Embryonic facial prominence (tissue), 1 donor: ENCODE measurements around the gene LAPTM5.

Experiments
- DNase-seq: peaks from one replicate; pipeline ENCODE4 v3.0.0-alpha.2; 2016; ENCODE audit errors: extremely low spot score

The LAPTM5 gene

DNA sequence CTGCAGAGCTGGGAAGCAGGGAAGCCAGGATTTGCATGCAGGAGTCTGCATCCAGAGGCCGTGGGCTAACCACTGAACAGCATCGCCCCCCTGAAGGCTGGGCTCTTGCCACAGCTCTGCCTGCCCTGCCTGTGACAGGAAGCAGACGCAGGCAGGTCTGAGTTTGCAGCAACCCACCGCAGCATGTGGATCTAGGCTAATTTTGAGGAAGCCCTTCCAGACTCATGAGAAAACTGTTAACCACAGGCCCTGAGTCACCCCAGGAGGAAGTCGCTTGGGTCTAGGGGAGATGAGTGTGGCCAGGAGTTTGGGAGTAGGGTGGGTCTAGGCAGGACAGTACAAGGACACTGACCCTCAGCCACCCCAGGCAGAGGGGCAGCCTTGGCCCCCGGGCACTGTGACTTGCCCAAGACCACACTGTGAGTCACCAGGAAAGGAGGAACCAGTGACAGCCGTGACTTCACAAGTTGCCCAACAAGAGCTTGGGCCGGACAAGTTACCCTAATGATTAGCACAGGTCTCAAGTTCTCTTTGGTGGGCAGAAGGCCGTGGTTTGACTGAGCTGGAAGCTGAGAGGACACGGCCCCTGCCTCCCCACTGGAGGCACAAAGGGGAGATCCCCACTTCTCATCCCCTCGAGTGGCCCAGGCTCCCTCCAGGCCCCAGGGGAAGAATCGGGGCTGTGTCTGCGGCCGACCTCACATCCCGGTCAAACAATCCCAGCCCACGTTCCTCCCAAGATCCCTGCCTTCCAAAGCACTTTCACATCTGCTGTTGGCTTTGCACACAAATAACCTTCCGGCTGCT lies 826 bp downstream of the LAPTM5 start:
- DNase-seq, result no peak

DNA sequence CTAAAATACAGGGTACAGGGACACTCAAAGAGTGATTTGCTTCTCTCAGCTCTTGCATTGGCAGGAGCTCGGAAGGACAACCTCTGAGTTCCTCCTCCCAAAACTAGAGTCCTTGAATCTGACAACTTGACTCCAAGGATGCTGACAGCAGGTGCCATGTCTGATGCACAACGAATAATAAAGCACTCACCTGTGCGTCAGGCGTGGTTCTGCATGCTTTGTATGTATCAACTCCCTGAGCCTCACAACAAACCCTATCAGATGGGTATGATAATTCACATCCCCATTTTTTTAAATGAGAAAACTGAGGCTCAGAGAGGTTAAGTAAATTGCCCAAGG lies 1.4 kb downstream of the LAPTM5 start:
- DNase-seq, result no peak

DNA sequence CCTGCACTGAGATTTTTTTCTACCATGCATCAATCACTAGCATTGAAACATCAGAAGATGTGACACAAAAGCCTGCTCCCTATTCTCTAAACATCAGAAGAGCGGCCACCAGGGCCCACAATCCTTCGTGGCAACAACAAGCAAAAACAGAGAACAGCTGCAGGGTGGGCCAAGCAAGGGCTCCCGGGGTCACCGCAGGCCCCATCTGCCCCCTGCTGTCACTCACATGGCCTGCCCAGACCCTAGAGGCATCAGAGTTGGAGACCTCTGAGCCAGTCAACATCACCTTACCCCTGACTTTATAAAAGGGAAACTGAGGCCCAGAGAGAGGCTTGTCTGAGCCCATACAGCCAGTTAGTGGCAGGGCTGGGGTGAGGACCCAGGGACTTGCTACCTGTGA lies 1.8 kb downstream of the LAPTM5 start:
- no peak for DNase-seq

DNA sequence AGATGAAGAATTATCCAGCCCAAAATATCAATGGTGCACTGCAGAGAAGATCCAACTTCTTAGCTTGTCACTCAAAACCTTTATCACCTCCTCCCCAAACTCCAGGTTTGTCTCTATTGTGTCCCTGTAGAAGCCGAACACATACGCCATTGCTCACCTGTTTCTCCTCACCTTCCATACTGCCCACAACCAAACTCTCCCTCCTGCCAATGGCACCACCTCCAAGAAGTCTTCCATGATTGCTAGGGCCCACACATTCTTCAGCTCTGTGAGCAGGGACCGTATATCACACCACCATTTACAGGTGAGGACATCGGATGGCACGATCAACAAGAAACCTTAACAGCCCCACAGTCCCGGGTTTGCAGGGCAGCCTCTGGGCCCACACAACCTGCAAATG lies 2.2 kb downstream of the LAPTM5 start:
- DNase-seq, result no peak

DNA sequence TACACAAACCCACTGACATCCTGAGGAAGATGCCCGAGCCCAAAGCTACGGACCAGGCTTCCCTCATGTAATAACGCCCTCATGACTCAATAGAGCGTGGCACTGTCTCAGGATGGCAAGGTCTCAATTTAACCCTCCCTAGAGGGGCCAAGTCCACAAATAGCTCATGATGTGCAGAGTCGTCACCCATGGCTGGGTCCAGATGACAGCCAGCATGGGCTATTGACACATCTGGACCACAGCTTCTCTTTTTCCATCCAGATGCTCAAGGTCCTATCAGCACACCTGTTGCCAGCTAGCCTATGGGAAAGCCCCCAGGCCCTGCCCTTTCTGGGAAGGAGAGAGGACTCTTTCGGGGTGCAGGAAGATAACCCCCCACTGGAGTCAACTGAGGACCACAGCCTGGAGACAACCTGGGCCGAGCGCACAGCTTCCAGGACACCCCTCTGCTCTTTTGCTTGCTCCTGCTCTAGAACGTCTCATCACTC lies 2.8 kb downstream of the LAPTM5 start:
- DNase-seq, result no peak

DNA sequence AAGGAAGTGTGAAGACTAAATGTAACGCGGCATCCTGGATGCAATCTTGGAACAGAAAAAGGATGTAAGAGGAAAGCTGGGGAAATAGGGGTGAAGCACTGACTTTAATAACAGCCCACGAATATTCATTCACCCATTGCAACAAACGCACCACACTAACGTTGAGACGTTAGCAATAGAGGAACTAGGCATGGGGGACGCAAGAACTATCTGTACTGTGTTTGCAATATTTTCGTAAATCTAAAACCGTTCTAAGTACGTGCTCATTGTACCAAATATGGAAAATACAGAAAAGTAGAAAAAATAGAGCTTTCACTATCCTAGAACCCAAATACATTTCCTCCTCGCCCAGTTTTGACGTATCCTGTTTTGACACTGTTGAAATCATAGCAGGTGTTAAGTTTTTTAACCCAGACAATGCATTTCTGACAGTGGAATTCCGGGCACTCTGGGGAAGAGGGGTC lies 3.9 kb downstream of the LAPTM5 start:
- DNase-seq, result no peak

DNA sequence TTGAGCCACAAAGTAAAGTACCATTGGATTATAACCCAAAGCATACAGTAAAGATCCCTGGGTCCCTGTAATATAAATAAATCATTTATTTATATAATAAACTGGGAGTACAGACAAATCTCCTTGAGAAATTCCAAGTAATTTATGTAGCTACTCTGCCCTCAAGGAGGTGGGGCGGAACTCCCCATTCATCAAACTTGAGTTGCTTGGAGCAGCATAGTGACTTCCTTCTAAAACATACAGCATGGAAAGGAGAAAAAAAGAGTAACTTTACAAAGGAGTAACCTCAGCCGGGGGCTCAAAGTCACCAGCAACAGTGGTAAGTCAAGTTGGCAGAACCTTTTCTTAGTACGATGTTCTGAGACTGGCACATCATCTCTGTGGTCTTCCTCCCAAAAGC lies 4.5 kb downstream of the LAPTM5 start:
- no peak for DNase-seq

DNA sequence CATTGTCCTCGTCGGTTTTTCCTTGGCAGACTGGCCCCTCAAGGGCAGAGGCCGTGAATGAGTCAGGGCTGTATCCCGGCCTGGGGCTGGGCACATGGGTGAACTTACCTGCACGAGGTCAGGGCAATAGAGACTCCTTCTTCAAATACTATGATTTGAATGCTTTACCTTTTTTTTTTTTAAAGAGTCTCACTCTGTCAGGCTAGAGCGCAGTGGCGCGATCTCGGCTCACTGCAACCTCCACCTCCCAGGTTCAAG lies 5.0 kb downstream of the LAPTM5 start:
- no peak for DNase-seq

DNA sequence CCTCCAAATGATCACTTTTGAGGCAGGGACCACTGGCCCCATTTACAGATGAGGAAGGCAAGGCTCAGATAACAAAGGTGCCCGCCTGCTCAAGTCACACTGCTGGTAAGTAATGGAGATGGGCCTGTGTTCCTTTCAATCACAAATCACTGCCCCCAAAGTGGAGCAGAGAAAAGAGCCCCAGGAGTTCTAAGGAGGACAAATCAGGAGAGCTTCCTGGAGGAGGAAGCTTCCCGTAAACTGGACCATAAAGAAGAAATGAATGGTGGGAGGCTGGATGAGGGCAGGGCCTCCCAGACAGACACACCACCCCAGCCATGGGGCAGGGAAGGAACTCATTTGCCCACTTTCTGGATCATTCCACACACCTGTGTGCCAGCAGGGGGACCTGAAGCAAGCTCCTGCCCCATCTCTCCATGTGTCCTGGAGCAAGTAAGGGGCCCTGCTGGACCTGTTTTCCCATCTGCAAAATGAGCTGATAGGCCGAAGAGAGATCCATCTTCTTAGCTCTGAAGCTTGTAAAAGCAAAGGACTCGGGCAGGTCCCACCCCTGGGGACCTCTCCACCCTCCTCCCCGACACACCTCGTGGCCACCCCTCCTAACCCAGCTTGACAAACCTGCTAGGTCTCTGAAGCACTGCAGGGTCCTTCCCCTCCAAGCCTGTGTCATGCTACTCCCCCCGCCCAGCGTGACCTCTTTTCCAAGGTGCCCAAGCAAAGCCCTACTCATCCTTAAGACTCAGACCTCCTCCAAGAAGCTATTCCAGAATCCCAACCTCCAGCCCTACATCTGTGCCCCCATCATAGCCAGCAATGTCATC lies 5.5 kb downstream of the LAPTM5 start:
- DNase-seq, result no peak

DNA sequence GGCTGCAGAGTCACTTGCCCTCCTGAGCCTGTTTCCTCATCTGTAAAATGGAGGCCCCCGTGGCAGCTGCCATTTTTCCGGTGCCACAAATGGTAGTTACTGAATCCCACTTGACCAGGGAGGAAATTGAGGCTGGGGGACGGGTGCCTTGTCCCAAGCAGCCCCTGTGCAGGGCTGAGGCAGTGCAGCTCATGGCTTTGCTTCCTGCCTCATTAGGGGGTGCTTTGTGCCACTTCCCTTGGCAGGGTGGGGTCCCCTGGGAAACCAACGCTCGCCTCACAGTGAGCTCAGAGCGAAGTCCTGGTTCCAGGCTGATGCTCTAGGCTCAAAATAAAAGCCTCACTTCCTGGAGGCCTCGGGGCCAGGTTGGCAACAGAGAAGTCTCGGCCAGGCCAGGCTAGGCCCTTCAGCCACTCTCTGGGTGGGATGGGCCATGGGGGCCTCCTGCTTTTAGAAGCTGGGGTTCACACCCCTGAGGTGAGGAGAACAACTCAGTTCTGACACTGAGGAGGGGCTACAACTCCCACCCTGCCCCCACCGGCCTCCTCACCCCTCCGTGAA lies 6.8 kb downstream of the LAPTM5 start:
- DNase-seq, result no peak

DNA sequence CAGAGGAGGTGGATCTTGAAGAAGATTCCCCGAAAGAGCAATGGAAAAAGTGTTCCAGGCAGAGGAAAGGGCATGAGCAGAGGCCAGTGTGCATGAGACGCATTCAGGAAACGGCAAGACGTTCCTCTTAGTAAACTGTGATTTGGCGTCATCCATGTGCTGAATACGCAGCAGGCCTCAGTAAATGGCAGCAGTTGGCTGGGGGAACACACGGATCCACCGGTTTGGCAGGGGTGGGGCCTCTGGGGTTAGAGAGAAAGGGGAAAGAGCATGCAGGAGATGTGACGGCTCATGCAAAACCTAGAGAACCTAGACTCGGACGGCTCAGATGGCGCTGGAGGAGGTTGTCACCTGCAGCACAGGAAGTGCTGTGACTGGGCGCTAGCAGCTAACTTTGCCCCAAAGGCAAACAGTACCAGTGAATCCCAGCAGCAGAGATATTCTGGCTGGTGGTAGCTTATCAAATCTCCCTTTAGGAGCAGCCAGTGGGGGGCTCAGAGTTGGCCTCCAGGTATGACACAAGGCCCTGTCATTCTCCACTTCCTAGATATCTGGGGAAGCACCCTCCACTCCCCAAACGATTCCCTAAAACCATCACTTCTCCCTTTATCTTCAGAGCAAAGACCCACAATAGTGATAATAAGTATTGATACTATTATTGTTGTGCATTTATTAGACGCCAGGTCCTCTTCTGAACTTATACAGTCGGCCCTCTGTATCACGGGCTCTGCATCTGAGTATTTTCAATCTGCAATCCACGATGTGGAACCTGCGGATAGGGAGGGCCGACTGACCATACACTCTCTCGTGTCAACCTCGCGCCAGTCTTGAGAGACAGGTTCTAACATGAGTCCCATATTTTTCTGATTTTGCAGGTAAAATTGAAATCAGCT lies 7.6 kb downstream of the LAPTM5 start:
- DNase-seq, result no peak

DNA sequence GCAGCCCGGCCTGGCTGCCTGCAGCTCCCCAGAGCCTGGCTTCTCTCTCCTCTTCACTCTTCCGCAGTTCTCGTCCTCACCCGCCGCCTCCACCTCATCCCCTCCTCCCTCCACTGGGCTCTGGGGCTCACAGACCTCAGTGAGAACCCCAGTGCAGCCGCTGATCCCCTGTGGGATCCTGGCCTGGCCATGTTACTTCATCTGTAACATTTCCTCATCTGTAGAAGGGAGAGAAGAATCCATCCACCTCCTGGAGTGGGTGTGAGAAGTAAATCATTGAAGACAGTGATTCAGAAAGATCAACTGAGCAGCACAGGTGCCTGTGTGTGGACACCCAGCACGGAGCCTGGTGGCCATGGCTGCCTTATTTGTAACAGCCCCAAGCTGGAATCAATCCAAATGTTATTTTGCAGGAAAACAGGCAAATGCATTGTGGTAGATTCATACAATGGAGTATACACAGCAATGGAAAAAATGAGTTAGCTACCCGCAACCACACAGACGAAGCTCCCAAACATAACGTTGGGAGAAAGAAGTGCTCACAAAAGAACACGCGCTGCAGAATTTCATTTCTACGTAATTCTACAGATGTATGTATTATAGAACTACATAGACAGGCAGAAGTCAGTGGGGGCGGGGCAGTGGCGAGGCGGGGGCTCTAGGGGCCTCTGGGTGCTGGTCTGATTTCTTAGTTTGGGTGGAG lies 8.7 kb downstream of the LAPTM5 start:
- DNase-seq, result no peak

DNA sequence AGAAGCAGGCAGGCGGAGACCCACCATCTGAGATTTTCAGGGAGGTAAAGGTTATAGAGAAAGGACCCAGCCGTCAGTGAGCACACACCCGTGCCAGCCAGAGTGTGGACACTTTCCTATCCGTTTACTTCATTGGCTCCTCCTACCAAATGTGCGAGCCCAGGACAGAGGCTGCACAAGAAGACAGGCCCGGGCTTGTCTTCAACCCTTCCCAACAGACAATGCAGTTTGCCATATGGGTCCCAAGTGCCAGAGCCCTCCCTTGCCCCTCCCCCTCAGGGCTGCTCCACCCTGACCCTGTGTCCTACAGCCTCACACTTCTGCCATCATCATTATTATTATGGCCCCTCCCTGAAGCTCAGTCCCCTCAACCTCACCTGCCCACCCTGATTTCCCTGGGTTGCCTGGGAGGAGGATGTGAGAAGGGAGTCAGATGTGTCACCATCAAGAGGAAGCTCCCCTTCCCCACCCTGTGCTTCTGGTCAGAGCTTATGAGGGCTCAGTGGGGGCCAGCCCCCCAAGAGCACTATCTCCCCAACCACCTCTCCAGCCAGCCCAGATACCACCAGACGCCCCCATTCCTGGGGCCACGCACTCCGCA lies 9.4 kb downstream of the LAPTM5 start:
- no peak for DNase-seq

DNA sequence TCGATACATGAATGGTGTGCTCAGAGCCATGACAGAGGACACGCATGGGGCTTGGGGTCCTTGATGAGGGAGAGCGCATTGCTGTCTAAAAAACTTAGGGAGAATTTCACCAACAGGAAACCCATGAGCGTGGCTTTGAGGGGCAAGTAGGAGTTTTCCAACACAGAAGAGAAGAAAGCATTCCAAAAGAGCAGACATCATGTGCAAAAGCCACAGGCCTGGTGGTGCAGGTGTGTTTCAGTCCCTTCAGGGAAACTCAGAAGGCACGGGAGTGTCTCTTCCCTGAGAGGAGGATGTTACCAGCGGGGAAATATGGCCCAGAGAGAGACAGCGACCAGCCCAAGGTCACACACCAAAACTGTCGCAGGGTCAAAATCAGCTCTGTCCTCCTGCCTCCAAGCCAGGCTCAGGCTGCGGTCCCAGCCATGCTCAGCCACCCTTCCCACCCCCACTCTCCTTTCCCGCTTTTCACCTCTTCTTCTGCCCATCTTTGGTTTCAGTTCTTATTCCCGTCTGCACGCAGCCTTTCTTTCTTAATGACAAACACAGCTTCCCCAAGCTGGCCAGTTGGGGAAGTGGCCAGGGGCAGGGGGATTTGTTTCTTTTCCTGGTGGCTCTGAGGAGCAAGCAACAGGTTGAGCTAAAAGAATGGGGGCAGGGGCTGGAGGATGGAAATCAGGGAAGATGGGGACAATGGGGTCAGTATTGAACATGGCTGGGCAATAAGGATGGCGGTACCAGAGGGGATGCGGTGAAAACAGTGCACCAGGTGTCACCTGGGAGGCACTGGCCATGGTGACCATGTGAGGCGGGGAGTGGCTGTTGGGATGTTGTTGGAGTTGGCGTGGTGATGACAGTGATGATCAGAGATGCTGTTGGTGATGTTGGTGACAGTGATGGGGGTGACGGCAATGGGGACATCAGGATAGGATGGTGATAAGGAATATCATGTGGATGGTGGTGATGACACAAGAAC lies 10.3 kb downstream of the LAPTM5 start:
- DNase-seq, result no peak

DNA sequence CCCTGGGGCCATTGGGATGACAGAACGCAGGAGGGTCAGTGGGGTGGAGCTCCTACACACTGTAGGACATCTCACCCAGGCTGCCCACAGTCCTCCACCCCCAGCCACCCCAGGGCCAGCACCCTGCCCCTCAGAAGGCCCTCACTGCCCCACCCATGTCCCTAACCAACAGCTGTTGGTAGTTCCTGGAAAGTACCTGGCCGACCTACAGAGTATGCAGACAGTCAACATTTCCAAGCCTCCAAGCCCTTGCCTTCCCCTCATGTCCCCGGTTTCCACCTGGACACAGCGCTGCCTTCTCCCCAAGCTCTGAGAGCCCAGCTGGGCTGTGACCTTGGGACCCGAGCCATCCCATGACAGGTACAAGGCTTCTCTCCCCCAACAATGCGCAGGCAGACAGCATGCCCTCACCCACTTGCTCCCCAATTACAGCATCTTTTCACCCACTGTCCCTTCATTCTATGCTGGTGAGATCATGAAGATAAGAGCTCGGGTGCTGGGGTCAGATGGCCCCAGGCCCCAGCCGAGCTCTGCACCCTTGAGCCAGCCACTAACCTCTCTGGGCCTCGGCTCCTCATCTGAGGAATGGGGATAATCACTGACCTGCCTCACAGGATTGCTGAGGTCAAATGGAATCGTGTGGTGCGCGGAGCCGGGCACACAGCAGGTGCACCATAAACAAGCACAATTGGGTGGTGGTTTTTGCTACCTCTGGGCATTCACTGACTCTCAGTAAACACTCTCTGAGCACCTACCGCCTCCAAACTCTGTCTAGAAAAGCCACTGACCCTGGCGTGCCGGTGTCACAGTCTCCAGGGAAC lies 11.2 kb downstream of the LAPTM5 start:
- DNase-seq, result no peak

DNA sequence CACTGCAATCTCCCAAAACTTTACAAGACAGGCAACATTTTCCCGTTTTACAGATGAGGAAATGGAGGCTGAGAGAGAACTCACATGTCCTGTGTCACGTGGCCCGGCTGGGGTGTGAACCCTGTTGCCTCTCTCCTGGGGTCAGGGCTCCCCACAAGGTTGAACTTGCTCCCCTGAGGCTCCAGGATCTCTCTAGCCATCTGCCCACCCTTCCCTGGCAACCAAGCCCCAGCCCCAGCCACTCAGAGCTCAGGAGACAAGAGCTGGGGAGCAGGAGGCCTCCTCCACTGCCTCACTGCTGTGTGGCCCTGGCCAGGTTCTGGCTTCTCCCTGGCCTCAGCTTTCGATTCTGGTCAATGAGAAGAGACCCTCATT lies 11.8 kb downstream of the LAPTM5 start:
- DNase-seq, result no peak

DNA sequence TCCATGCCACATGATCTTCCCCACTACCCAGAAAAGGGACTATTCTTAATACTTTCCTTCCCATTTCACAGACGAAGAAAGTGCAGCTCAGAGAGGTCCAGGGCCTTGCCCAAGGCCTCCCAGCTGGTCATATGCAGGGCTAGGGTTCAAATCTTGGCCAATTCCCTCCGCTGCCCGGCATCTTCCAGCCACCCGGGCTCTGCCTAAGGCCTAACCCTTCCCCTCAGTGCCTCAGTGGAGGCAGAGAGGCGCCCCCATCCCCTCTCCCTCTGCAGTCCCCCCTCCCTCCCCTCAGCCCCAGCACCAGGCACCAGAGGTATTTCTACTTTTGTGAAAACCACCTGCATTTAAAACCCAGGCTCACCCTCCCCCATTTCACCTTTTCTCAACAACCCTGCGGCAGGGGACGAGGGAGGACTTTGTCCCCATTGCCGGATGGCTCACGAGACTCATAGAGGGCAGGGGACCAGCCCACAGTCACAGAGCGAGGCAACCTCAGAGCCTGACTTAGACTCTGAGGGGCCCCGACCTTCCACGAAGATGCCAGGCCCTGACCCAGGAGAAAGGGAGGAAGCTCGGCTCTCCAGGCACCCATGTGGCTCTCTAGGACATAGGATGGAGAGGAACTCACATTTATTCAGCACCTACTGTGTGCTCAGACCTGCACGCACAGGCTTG lies 12.3 kb downstream of the LAPTM5 start:
- no peak for DNase-seq

DNA sequence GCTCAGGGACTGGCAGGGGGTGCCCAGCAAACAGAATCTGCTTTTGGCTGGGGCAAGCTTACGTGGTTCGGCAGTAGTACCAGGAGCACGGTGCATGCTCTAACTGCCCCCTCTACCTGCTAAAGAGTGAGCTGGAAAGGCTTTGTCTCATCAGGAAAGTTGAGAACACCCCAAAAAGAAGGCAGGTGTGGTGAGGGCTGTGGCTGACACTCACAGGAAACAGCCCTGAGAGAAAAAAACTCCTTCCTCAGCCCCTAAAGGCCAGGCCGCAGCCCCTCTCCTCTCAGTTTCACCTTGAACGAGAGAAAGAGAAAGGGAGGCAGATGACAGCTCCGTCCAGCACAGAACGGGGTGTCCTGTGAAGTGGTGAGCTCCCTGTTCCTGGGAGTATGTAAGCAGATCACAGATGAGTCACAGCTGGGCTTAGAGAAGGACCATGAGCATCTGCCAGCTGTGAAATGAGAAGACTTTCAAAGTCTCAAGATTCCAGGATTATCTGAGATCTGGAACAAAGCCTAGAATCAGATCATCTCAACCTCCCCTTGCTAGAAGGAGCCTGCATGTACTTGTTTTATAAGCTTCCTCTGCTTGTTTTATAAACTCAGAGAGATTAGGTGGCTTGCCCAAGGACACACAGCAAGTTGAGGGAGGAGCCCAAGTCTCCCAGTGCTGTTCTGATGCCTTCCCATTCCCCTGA lies 13.4 kb downstream of the LAPTM5 start:
- no peak for DNase-seq
